PC-3 (cell line): ENCODE data around the gene OOSP3. TPM values are rescaled to one million over a fixed set of nuclear protein-coding genes. Genes with fewer than 3 reads are reported as not detected.

Experiments
- ATAC-seq: fragments of 200-7000 bp; cut with Tn5 transposase; 2 replicates; pipeline ENCODE4 v1.9.1; 2020; ENCODE audit warnings: mild to moderate bottlenecking, moderate library complexity
- BruUV-seq: library from RNA; stranded (reverse); fragments of 400-500 nt; replicated peaks from 2 replicates; lab custom pipeline; 2021; lab: Mats Ljungman, UMichigan
- CTCF ChIA-PET: fragments of 300-600 bp; sonication (Branson Sonifier 250); formaldehyde crosslinking; loops from one replicate; lab custom pipeline; 2022; ENCODE audit warnings: antibody characterized with exemption; lab: Charles Lee
- POLR2A ChIA-PET: fragments of 300-600 bp; sonication (Branson Sonifier 250); formaldehyde crosslinking; loops from one replicate; lab custom pipeline; 2022; ENCODE audit warnings: antibody characterized with exemption; ENCODE audit not compliant: unreplicated experiment; lab: Charles Lee
- DNase-seq: peaks from one replicate; pipeline ENCODE4 v3.0.0-alpha.2; 2015
- H2AFZ ChIP-seq: fragments of 300-600 bp; sonication (generic); 2 replicates; pipeline ENCODE4 v1.6.0; 2016; ENCODE audit warnings: antibody characterized with exemption, low read length
- H3F3A ChIP-seq: fragments of 300-600 bp; sonication (generic); one replicate; pipeline ENCODE4 v1.6.0; 2017; ENCODE audit warnings: antibody characterized with exemption, low read length, control low read depth, mild to moderate bottlenecking; ENCODE audit not compliant: unreplicated experiment
- H3K27ac ChIP-seq: fragments of 300-600 bp; sonication (generic); 2 replicates; pipeline ENCODE4 v1.5.1; 2016; ENCODE audit warnings: mild to moderate bottlenecking, low read length
- H3K27me3 ChIP-seq: fragments of 300-600 bp; sonication (generic); 2 replicates; pipeline ENCODE4 v1.6.1; 2016; ENCODE audit warnings: low read length, mixed read lengths
- H3K36me3 ChIP-seq: fragments of 300-600 bp; sonication (generic); 2 replicates; pipeline ENCODE4 v1.6.1; 2016; ENCODE audit warnings: low read depth, mixed run types, low read length, mixed read lengths
- H3K4me1 ChIP-seq: fragments of 300-600 bp; sonication (generic); 2 replicates; pipeline ENCODE4 v1.5.1; 2016; ENCODE audit warnings: low read length; ENCODE audit not compliant: insufficient read depth
- H3K4me2 ChIP-seq: fragments of 300-600 bp; sonication (generic); 2 replicates; pipeline ENCODE4 v1.6.0; 2016; ENCODE audit warnings: low read length
- H3K4me3 ChIP-seq: fragments of 300-600 bp; sonication (generic); 2 replicates; pipeline ENCODE4 v1.5.1; 2016; ENCODE audit warnings: mild to moderate bottlenecking, low read length, mixed read lengths
- H3K79me2 ChIP-seq: fragments of 300-600 bp; sonication (generic); 2 replicates; pipeline ENCODE4 v1.6.1; 2017; ENCODE audit warnings: low read length, mixed read lengths
- H3K9ac ChIP-seq: fragments of 300-600 bp; sonication (generic); 2 replicates; pipeline ENCODE4 v1.6.0; 2016; ENCODE audit warnings: mild to moderate bottlenecking, low read length
- H3K9me2 ChIP-seq: fragments of 300-600 bp; sonication (generic); replicated peaks from 2 replicates; pipeline ENCODE4 v1.6.1; 2016; ENCODE audit warnings: mixed run types, low read length, mixed read lengths
- H3K9me3 ChIP-seq: fragments of 300-600 bp; sonication (generic); 2 replicates; pipeline ENCODE4 v1.6.1; 2016; ENCODE audit warnings: low read length, mixed read lengths
- H4K20me1 ChIP-seq: fragments of 300-600 bp; sonication (generic); 2 replicates; pipeline ENCODE4 v1.6.1; 2016; ENCODE audit warnings: low read length, mixed read lengths
- EZH2 ChIP-seq: fragments of 300-600 bp; sonication (generic); IDR thresholded peaks from one replicate; pipeline ENCODE4 v1.6.1; 2017; ENCODE audit warnings: antibody characterized with exemption, mild to moderate bottlenecking, low read length; ENCODE audit not compliant: unreplicated experiment
- EZH2phosphoT487 ChIP-seq: fragments of 300-600 bp; sonication (generic); IDR thresholded peaks from 2 replicates; pipeline ENCODE4 v1.6.1; 2018; ENCODE audit warnings: mild to moderate bottlenecking, antibody characterized with exemption, low read length, borderline replicate concordance
- intact Hi-C: fragments of 100-400 bp; cut with micrococcal nuclease; formaldehyde crosslinking; loops from 2 replicates; pipeline ENCODE4 v1.9.0; 2023
- total RNA-seq: library from RNA; depleted of rRNA; stranded (reverse); fragments of >200 nt; gene quantifications from 2 replicates; pipeline ENCODE4 v1.2.3, GENCODE V29; 2014
- TF ChIP-seq, protein P1 (sequence below): fragments of 300-600 bp; sonication (generic); conservative IDR thresholded peaks from 2 replicates; pipeline ENCODE4 v1.5.1; 2017; ENCODE audit warnings: antibody characterized with exemption, low read depth, mild to moderate bottlenecking, low read length

The OOSP3 gene
- total RNA-seq, 1 experiment from 2014 or later = not detected

- Histone ChIP-seq H3K36me3 (no peaks in the 10 kb centered on the region), H2AFZ (no peak overlapping the region), H3K9me2 (no peaks in the 10 kb centered on the region), H3K4me1 (peaks cover 29% of the 10 kb centered on the region), H4K20me1 (no peaks in the 10 kb centered on the region), H3K4me3 (no peak overlapping the region), H3K79me2 (no peaks in the 10 kb centered on the region), H3K9me3 (no peaks in the 10 kb centered on the region), H3K27me3 (no peaks in the 10 kb centered on the region), H3K27ac (peak overlapping the region; percentile 91), H3K4me2 (peak overlapping the region; percentile 38), H3F3A (no peaks in the 10 kb centered on the region), H3K9ac (peak overlapping the region; percentile 51)
- ChIA-PET CTCF (no interaction called here), POLR2A (no interaction called here)
- TF ChIP-seq EZH2phosphoT487 = no peak
- no peak for TF ChIP-seq EZH2
- TF ChIP-seq, protein P1, sequence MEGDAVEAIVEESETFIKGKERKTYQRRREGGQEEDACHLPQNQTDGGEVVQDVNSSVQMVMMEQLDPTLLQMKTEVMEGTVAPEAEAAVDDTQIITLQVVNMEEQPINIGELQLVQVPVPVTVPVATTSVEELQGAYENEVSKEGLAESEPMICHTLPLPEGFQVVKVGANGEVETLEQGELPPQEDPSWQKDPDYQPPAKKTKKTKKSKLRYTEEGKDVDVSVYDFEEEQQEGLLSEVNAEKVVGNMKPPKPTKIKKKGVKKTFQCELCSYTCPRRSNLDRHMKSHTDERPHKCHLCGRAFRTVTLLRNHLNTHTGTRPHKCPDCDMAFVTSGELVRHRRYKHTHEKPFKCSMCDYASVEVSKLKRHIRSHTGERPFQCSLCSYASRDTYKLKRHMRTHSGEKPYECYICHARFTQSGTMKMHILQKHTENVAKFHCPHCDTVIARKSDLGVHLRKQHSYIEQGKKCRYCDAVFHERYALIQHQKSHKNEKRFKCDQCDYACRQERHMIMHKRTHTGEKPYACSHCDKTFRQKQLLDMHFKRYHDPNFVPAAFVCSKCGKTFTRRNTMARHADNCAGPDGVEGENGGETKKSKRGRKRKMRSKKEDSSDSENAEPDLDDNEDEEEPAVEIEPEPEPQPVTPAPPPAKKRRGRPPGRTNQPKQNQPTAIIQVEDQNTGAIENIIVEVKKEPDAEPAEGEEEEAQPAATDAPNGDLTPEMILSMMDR = no peak
- intact Hi-C loops = no loop called here
- no TSS peak for BruUV-seq
- DNase-seq = peak; percentile 86
- ATAC-seq = peak; percentile 56
Measured at GRCh38 chr11:59865031-59865430, 13.6 kb upstream of the OOSP3 start.

- ChIA-PET CTCF (interaction anchor here (0.6 kb wide), 1 partner anchor 53 kb away, joined by 4 read pairs; no protein-coding TSS in a partner anchor), POLR2A (no interaction called here)
- peak; percentile 93 for DNase-seq
- no peaks in the 10 kb centered on the region for H3K9me2 ChIP-seq
- TF ChIP-seq, protein P1 = peak; percentile 56
- TF ChIP-seq EZH2 (no peak), EZH2phosphoT487 (no peak)
- no peaks in the 10 kb centered on the region for H4K20me1 ChIP-seq
- no TSS peak for BruUV-seq
- H3K27ac ChIP-seq = peak within 1 kb of the TSS; percentile 91
- no peak within 1 kb of the TSS for H3K4me3 ChIP-seq
- no peak within 1 kb of the TSS for H2AFZ ChIP-seq
- H3K9me3 ChIP-seq = no peaks in the 10 kb centered on the region
- H3K9ac ChIP-seq = peak within 1 kb of the TSS; percentile 51
- no peaks in the 10 kb centered on the region for H3K27me3 ChIP-seq
- no peaks in the 10 kb centered on the region for H3K36me3 ChIP-seq
- intact Hi-C loops = no loop called here
- peak within 1 kb of the TSS; percentile 21 for H3K4me2 ChIP-seq
- no peak for ATAC-seq
- H3K79me2 ChIP-seq = no peaks in the 10 kb centered on the region
- H3F3A ChIP-seq = no peaks in the 10 kb centered on the region
- peaks cover 29% of the 10 kb centered on the region for H3K4me1 ChIP-seq
Measured at GRCh38 chr11:59866397-59866796, 12.2 kb upstream of the OOSP3 start, which contains the start of gene TCN1. Gene TCN1 (minus strand): TSS chr11:59866487. CDS start chr11:59866470, 17 bp downstream.

DNA sequence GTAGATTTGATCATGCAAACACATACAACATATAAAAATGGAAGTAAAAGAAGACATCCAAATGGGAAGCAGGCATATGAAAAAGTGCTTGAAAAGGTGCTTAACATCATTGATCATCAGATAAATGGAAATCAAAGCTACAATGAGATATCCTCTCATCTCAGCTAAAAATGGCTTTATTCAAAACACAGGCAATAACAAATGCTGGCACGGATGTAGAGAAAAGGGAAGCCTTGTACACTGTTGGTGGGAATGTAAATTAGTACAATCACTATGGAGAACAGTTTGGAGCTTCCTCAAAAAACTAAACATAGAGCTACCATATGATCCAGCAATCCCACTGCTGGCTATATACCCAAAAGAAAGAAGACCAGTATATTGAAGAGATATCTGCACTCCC lies 11.7 kb upstream of the OOSP3 start:
- TF ChIP-seq, protein P1 = no peak
- TF ChIP-seq EZH2phosphoT487 (no peak), EZH2 (no peak)
- H3K4me3 ChIP-seq = no peak overlapping the region
- no peak overlapping the region; the same call in 1 of the 2 replicates for H3K9ac ChIP-seq
- peak overlapping the region; percentile 61 for H3K27ac ChIP-seq
- peak overlapping the region; percentile 21 for H3K4me2 ChIP-seq
- DNase-seq = no peak
- no TSS peak for BruUV-seq
- no peaks in the 10 kb centered on the region for H3K9me3 ChIP-seq
- intact Hi-C loops = no loop called here
- peaks cover 29% of the 10 kb centered on the region for H3K4me1 ChIP-seq
- POLR2A ChIA-PET = no interaction called here
- H3F3A ChIP-seq = no peaks in the 10 kb centered on the region
- no peaks in the 10 kb centered on the region for H3K79me2 ChIP-seq
- H3K27me3 ChIP-seq = no peaks in the 10 kb centered on the region
- CTCF ChIA-PET = interaction anchor here (0.6 kb wide), 1 partner anchor 52 kb away, joined by 4 read pairs; no protein-coding TSS in a partner anchor
- no peak for ATAC-seq
- H3K36me3 ChIP-seq = no peaks in the 10 kb centered on the region
- no peak overlapping the region for H2AFZ ChIP-seq
- H4K20me1 ChIP-seq = no peaks in the 10 kb centered on the region
- no peaks in the 10 kb centered on the region for H3K9me2 ChIP-seq
